GM18526 (cell line): ENCODE measurements around the gene TM4SF18.

Experiments used
- POLR2A ChIP-seq: IDR thresholded peaks from 3 replicates; pipeline ENCODE4 v1.6.1; 2011; ENCODE audit not compliant: insufficient read length; ENCODE audit errors: extremely low read depth

Gene TM4SF18

GRCh38 chr3:149315694-149316093 lies 17.7 kb downstream of the TM4SF18 start:
- no peak for TF ChIP-seq POLR2A

GRCh38 chr3:149314807-149315578 lies 18.4 kb downstream of the TM4SF18 start:
- TF ChIP-seq POLR2A, result no peak

GRCh38 chr3:149313542-149313941 lies 19.9 kb downstream of the TM4SF18 start:
- TF ChIP-seq POLR2A, result no peak

- no peak for TF ChIP-seq POLR2A
Measured at GRCh38 chr3:149310796-149311534, 22.5 kb downstream of the TM4SF18 start.

- TF ChIP-seq POLR2A, result no peak
Measured at GRCh38 chr3:149307435-149307783, 26.0 kb downstream of the TM4SF18 start.

DNA sequence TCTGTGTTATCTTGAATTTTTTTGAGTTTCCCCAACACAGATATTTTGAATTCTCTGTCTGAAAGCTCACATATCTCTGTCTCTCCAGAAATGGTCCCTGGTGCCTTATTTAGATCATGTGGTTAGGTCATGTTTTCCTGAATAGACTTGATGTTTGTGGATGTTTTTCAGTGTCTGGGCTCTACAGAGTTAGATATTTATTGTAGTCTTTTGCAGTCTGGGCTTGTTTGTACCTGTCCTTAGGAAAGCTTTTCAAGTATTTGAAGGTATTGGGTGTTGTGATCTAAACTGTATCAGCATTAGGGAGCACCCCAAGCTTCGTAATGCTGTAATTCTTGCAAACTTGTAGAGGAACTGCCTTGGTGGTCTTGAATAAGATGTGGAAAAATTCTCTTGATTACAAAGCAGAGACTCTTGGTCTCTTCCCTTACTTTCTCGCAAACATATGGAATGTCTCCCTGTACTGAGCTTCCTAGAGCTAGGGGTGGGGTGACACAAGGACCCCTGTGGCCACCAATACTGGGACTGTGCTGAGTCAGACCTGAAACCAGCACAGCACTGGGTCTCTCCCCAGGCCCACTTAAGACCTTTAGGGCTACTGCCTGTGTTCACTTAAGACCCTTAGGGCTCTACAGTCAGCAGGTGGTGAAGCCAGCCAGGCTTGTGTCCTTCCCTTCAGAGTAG lies 26.5 kb downstream of the TM4SF18 start:
- no peak for TF ChIP-seq POLR2A

DNA sequence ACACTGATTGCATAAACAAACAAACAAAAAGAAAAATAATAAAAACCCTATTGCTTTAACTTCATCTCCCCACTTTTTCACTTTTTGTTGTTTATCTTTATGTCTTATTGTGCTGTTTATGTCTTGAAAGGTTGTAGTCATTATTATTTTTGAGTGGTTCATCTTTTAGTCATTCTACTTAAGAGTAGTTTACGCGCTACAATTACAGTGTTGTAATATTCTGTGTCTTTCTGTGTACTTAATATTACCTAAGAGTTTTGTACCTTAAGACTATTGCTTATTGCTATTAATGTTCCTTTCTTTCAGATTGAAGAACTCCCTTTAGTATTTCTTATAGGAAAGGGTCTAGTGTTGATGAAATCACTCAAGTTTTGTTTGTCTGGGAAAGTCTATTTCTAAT lies 28.1 kb downstream of the TM4SF18 start:
- no peak for TF ChIP-seq POLR2A

- TF ChIP-seq POLR2A, result no peak
Measured at GRCh38 chr3:149299938-149300801, 33.3 kb downstream of the TM4SF18 start.

- no peak for TF ChIP-seq POLR2A
Measured at GRCh38 chr3:149296972-149297371, 36.5 kb downstream of the TM4SF18 start.

DNA sequence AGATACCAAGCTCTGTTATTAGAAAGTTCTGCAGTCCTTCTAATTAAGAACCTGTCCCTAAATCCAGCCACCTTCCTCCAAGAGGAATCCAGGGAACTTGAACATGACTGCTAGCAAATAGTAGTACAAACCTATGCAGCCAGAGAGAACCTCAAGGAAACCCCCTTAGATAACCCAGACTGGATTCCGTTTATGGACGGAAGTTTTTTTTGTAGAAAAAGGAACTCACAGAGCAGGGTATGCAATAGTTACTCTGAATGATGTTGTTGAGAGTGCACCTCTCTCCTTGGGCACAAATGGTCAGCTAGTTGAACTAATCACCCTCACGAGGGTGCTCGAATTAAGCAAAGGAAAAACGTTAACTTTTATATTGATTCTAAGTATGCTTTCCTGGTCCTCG lies 40.8 kb downstream of the TM4SF18 start:
- TF ChIP-seq POLR2A, result no peak

DNA sequence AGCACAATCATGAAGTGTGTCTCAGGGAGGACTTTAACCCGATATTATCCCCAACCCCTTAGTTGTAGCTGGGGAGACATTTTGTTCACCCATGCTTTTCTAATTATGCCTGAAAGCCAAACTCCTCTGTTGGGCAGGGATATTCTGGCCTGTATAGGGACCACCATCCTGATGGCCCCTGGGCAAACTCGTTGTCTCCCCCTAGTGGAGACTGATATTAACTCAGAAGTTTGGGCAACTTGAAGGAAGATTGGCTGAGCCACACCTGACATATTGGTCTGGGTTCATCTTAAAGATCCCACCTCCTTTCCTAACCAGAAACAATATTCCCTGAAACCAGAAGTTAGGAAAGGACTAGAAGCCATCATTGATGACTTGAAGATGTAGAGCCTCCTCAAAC lies 42.3 kb downstream of the TM4SF18 start:
- no peak for TF ChIP-seq POLR2A

DNA sequence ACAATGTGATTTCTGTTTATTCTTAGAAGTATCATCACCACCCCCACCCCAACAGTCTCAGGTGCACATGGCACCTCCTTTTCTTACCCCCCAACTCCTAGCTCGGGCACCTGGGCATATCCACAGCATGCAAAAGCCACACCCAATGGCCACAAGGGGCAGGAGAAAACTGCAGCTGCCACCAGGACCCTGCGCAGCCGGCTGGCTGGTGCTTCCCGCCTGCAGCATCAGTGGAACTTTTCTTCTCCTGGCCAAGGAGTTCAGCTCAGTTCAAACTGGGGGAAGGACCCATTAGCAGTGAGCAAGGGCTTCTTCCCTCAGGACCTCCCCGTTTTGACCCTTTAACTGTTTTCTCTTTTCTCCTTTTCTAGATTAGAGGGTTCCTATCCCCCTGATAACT lies 44.8 kb downstream of the TM4SF18 start:
- no peak for TF ChIP-seq POLR2A

GRCh38 chr3:149284034-149284433 lies 49.4 kb downstream of the TM4SF18 start:
- no peak for TF ChIP-seq POLR2A

GRCh38 chr3:149283401-149283800 lies 50.0 kb downstream of the TM4SF18 start:
- no peak for TF ChIP-seq POLR2A

- no peak for TF ChIP-seq POLR2A
Measured at GRCh38 chr3:149282836-149283235, 50.6 kb downstream of the TM4SF18 start.
